Fibroblast of mammary gland (primary cell): ENCODE measurements around the gene RNF227.
"Not testable (repeated sequence)": the region's sequence is repeated elsewhere in the genome, so short reads cannot be mapped to it uniquely, and the experiment has no call there.

Experiments
- DNase-seq: peaks from one replicate; pipeline ENCODE4 v3.0.0-alpha.2; 2010; ENCODE audit warnings: low read depth
- H3K4me3 ChIP-seq: 2 replicates; pipeline ENCODE4 v1.5.1; 2011; ENCODE audit warnings: low read depth, mild to moderate bottlenecking, low read length, moderate library complexity; ENCODE audit not compliant: control insufficient read depth
- CTCF ChIP-seq: conservative IDR thresholded peaks from 2 replicates; pipeline ENCODE4 v1.5.1; 2011; ENCODE audit warnings: low read depth, low read length, inconsistent platforms; ENCODE audit not compliant: control insufficient read depth, insufficient read depth

RNF227 gene

GRCh38 chr17:7915611-7916384 lies at the start of gene RNF227:
Gene RNF227 (minus strand): TSS chr17:7916289. CDS start chr17:7916195, 94 bp downstream.
- DNase-seq = peak; percentile 96
- peak within 1 kb of the TSS; percentile 61 for H3K4me3 ChIP-seq
- no peak for TF ChIP-seq CTCF

DNA sequence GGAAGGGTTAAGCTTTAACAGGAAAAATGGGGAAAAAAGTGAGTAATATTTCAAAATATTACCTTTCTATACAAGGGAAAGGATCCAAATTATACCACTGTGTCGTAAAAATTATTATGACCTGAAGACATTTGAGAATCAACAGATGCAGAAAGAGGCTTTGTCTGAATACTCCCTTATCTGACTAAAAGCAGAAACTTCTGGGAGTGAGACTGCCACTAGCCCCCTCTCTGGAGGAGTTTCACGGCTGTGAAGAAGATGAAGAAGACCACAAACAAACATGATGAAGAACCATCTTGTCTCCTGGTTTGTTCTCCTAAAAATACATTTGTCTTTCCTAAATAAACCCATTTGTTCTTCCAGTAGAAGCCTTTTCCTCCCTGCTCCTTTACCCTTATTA lies 45.3 kb upstream of the RNF227 start:
- DNase-seq = no peak
- H3K4me3 ChIP-seq = no peak overlapping the region
- TF ChIP-seq CTCF = no peak

DNA sequence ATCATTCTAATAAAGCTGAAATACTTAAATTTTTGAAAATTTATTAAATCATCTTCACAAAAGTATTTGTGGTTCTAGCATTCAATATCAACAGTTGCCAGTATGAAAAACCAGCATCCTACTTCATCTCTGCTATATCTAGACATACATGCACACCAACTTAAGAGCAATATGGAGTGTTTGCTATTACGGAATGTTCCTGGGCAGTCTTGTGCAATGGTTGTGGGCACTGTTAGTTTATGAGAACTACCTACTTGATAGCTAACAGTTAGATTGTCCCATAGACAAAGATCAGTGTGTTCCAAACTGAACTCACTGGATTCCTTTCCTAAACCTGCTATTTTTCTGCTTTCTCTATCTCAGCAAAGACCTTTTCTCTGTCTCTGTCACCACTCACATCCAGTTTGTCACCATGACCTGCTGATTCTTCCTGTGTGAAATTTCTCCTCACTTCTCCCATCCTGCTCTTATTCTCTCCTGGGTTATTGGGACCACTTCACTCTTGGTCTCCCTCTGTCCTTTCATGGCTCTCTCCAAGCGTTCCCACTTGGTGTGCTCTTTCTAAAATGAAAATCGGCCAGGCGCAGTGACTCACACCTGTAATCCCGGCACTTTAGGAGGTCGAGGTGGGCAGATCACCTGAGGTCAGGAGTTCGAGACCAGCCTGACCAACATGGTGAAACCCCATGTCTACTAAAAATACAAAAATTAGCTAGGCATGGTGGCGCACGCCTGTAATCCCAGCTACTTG lies 43.6 kb upstream of the RNF227 start:
- TF ChIP-seq CTCF = no peak
- DNase-seq = peak; percentile 33
- no peak overlapping the region for H3K4me3 ChIP-seq

GRCh38 chr17:7956228-7956965 lies 40.3 kb upstream of the RNF227 start:
- TF ChIP-seq CTCF = no peak
- DNase-seq = peak; percentile 45
- H3K4me3 ChIP-seq = no peak overlapping the region

DNA sequence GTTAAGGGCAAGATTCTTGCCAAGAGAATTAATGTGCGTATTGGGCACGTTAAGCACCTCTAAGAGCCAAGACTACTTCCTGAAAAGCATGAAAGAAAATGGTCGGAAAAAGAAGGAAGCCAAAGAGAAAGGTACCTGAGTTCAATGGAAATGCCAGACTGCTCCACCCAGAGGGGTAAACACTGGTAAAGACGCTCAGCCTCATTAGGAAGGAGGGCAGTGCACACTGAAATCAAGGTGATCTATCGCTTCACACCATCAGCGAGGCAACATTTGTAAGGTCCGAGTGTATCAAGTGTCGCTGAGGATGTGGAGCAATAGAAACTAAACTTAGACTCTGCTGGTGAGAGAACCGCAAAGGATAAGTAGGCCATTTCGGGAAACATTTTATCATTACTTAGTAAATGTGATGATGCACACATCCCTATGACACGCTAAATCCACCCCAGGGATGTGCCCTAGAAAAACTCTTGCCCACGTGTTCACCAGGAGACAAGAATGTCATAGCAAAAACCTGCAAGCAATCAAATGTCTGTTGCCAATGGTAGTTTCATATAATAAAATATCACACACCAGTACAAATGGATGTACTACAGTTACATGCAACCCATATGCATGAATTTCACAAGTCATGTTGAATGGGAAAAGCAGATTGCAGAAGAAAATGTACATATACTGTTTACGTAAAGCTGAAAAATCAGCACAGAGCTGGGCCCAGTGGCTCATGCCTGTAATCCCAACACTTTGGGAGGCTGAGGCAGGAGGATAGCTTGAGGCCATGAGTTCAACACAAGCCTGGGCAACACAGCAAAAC lies 39.5 kb upstream of the RNF227 start:
- no peak overlapping the region for H3K4me3 ChIP-seq
- DNase-seq = peak; percentile 54
- no peak for TF ChIP-seq CTCF

DNA sequence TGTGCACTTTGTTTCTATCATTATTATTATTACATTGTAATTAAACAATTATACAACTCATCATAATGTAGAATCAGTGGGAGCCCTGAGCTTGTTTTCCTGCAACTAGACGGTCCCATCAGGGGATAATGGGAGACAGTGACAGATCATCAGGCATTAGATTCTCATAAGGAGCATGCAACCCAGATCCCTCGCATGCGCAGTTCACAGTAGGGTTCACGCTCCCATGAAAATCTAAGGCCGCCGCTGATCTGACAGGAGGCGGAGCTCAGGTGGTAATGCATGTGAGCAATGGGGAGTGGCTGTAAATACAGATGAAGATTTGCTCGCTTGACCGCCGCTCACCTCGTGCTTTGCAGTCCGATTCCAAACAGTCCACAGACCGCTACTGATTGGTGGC lies 37.2 kb upstream of the RNF227 start:
- DNase-seq, H3K4me3 ChIP-seq: not testable (repeated sequence)
